SU-DHL-6 (cell line): ENCODE data around the gene L1TD1.
"Not testable (repeated sequence)": the region's sequence is repeated elsewhere in the genome, so short reads cannot be mapped to it uniquely, and the experiment has no call there.

ENCODE experiments used
- CTCF ChIP-seq: fragments of 200-600 bp; sonication (generic); IDR thresholded peaks from one replicate; pipeline ENCODE4 v1.5.1; 2017; ENCODE audit warnings: antibody characterized with exemption, mild to moderate bottlenecking, low read length, moderate library complexity; ENCODE audit not compliant: insufficient read depth, poor library complexity, severe bottlenecking
- EZH2phosphoT487 ChIP-seq: fragments of 200-600 bp; sonication (generic), shearing (Covaris generic); conservative IDR thresholded peaks from 2 replicates; pipeline ENCODE4 v1.6.1; 2018; ENCODE audit warnings: mild to moderate bottlenecking, antibody characterized with exemption, low read length, moderate library complexity, mixed read lengths

DNA sequence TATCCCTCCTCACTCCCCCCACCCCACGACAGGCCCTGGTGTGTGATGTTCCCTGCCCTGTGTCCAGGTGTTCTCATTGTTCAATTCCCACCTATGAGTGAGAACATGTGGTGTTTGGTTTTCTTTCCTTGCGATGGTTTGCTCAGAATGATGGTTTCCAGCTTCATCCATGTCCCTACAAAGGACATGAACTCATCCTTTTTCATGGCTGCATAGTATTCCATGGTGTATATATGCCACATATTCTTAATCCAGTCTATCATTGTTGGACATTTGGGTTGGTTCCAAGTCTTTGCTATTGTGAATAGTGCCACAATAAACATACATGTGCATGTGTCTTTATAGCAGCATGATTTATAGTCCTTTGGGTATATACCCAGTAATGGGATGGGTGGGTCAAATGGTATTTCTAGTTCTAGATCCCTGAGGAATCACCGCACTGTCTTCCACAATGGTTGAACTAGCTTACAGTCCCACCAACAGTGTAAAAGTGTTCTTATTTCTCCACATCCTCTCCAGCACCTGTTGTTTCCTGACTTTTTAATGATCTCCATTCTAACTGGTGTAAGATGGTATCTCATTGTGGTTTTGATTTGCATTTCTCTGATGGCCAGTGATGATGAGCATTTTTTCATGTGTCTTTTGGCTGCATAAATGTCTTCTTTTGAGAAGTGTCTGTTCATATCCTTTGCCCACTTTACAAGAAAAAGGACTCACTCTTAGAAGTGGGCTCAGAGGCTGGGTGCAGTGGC, 45.2 kb downstream of the L1TD1 start:
- TF ChIP-seq CTCF, EZH2phosphoT487: not testable (repeated sequence)
